Neural crest cell (in vitro differentiated cells): ENCODE measurements around the gene PRKAG2. TPM values are rescaled to one million over a fixed set of nuclear protein-coding genes. Genes with fewer than 3 reads are reported as not detected.

Experiments
- DNase-seq: peaks from one replicate; pipeline ENCODE4 v3.0.0; 2021; ENCODE audit warnings: low read depth, mixed read lengths, low spot score
- H3K27ac Mint-ChIP-seq: one replicate; pipeline ENCODE4 v1.8.0; 2021; ENCODE audit warnings: mild to moderate bottlenecking, mixed read lengths; ENCODE audit not compliant: unreplicated experiment
- H3K27me3 Mint-ChIP-seq: 2 replicates; pipeline ENCODE4 v1.8.0; 2021; ENCODE audit warnings: low read depth, mild to moderate bottlenecking, mixed read lengths
- H3K36me3 Mint-ChIP-seq: 2 replicates; pipeline ENCODE4 v1.8.0; 2021; ENCODE audit warnings: low read depth, mild to moderate bottlenecking, mixed read lengths
- H3K4me1 Mint-ChIP-seq: 2 replicates; pipeline ENCODE4 v1.8.0; 2021; ENCODE audit warnings: mixed read lengths
- H3K4me3 Mint-ChIP-seq: one replicate; pipeline ENCODE4 v1.8.0; 2021; ENCODE audit warnings: mild to moderate bottlenecking, mixed read lengths
- H3K9me3 Mint-ChIP-seq: 2 replicates; pipeline ENCODE4 v1.8.0; 2021; ENCODE audit warnings: mixed read lengths
- total RNA-seq: library from RNA; stranded (reverse); gene quantifications from 2 replicates; pipeline ENCODE4 v1.2.1, GENCODE V29; 2021
- TF ChIP-seq, protein P1 (sequence below): fragments of 200-600 bp; sonication (generic); conservative IDR thresholded peaks from 2 replicates; pipeline ENCODE4 v1.5.0; 2021; ENCODE audit warnings: antibody characterized with exemption, mild to moderate bottlenecking

PRKAG2 gene
- total RNA-seq, 1 donor from 2014 or later = 12.5 TPM

DNA sequence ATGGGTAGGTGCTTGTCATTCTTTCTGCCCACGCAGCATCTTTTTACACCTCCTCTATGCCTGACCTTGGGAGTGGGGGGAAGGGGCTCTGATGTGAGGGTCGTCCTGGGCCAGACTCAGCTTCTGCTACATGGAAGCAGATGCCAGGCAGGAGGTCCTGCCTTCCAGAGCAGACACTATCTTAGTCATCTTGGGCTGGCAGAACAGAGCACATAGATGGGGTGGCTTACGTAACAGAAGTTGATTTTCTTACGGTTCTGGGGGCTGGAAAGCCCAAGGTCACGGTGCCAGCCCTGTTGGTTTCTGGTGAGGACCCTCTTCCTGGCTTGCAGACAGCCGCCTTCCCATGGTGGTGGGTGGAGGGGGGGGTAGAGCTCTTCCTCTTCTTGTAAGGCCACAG lies 159.0 kb downstream of the PRKAG2 start:
- Mint-ChIP-seq H3K4me1 (peaks cover 3% of the 10 kb centered on the region), H3K36me3 (no peaks in the 10 kb centered on the region), H3K27me3 (no peaks in the 10 kb centered on the region), H3K9me3 (no peaks in the 10 kb centered on the region), H3K4me3 (no peak overlapping the region), H3K27ac (no peak overlapping the region)
- TF ChIP-seq, protein P1, sequence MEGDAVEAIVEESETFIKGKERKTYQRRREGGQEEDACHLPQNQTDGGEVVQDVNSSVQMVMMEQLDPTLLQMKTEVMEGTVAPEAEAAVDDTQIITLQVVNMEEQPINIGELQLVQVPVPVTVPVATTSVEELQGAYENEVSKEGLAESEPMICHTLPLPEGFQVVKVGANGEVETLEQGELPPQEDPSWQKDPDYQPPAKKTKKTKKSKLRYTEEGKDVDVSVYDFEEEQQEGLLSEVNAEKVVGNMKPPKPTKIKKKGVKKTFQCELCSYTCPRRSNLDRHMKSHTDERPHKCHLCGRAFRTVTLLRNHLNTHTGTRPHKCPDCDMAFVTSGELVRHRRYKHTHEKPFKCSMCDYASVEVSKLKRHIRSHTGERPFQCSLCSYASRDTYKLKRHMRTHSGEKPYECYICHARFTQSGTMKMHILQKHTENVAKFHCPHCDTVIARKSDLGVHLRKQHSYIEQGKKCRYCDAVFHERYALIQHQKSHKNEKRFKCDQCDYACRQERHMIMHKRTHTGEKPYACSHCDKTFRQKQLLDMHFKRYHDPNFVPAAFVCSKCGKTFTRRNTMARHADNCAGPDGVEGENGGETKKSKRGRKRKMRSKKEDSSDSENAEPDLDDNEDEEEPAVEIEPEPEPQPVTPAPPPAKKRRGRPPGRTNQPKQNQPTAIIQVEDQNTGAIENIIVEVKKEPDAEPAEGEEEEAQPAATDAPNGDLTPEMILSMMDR = no peak
- DNase-seq = no peak

DNA sequence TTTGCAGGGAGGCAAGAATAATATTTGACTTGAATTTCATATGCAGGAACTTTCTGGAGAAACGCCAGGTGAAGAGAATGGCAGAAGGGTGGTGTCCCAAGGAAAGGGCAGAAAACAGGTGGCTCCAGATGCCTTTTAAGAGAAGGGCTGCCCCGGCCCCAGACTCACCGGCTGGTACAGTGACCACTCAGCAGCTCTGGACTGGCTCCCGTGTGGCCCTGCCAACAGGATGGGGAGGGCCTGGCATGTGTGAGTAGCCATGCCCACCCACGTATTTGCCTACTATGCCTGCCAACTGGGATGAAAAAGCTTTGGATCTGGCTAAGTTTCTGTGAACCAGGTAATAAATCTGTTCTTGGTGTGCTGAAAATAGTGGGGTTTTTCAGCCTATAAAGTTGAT lies 159.5 kb downstream of the PRKAG2 start:
- Mint-ChIP-seq H3K27me3 (no peaks in the 10 kb centered on the region), H3K9me3 (no peaks in the 10 kb centered on the region), H3K4me3 (no peak overlapping the region), H3K27ac (no peak overlapping the region), H3K4me1 (peaks cover 5% of the 10 kb centered on the region), H3K36me3 (no peaks in the 10 kb centered on the region)
- DNase-seq = no peak
- TF ChIP-seq, protein P1 = no peak

DNA sequence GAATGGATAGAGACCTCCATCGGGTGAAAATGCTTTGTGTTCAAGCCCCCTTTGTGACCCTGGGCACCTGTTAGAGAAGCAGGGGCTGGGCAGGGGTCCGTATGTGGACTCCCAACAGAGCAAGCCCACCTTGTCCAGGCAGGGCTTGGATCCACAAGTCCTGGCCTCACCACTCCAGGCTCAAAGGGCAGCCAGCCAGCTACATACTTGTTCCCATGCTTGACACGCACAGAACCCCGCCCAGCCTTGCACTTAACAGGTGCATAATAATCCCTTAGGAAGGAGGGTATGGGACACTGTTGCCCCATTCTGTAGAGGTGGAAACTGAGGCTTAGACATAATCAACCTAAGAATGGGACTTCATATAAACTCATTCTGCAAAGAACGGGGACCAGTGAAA lies 160.6 kb downstream of the PRKAG2 start:
- H3K27ac Mint-ChIP-seq = no peak overlapping the region
- H3K9me3 Mint-ChIP-seq = no peaks in the 10 kb centered on the region
- no peaks in the 10 kb centered on the region for H3K27me3 Mint-ChIP-seq
- no peak overlapping the region for H3K4me3 Mint-ChIP-seq
- H3K36me3 Mint-ChIP-seq = no peaks in the 10 kb centered on the region
- H3K4me1 Mint-ChIP-seq = peaks cover 7% of the 10 kb centered on the region
- TF ChIP-seq, protein P1 = no peak
- DNase-seq = no peak

DNA sequence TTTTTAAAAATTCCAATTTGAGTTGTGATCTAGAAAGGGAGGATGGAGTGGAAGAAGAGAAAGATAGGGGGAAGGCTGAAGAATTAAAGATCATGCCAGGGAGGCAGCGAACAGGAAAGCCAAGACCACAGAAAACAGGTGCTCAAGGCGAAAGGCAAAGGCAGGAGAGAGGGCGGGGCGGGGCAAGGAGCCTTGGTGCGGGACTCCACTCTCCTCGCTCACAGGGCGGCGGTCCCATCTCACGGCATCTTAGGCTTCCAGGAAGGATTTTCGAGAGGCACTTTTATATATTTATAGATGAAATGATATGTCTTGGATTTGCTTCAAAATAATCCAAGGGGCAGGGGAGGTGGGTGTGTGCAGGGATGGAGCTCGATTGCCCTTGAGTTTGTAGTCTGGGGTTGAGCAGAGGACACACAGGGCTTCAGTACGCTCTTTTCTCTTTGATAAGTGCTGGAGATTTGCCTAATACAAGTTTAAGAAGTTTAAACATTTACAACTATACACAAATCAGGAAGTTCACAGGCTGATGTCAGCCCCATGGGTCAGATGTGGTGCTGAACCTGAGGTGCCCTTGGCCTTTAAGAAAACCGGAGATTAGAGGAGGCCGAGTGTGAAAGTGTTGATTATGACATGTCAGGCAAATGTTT lies 161.1 kb downstream of the PRKAG2 start:
- no peak overlapping the region for H3K27ac Mint-ChIP-seq
- no peaks in the 10 kb centered on the region for H3K9me3 Mint-ChIP-seq
- no peaks in the 10 kb centered on the region for H3K27me3 Mint-ChIP-seq
- peaks cover 7% of the 10 kb centered on the region for H3K4me1 Mint-ChIP-seq
- TF ChIP-seq, protein P1 = no peak
- no peak overlapping the region for H3K4me3 Mint-ChIP-seq
- H3K36me3 Mint-ChIP-seq = no peaks in the 10 kb centered on the region
- no peak for DNase-seq

DNA sequence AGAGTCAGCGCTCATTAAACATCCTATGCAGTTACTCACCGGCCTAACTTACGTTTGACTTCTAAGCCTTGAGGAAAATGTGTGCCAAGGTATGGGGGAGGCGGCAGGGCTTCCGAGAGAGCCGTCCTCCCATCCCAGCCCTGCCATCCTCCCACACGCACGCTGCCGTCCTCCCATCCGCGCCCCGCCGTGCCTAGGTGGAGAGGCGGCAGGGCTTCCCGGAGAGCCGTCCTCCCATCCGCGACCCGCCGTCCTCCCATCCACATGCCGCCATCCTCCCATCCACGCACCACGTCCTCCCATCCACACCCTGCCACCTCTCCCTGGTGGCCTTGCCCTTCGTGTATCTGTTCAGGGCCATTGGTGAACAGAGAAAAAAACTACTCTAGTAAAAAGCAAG lies 162.7 kb downstream of the PRKAG2 start:
- Mint-ChIP-seq H3K4me1 (peaks cover 4% of the 10 kb centered on the region), H3K36me3 (peaks cover 5% of the 10 kb centered on the region), H3K9me3 (peaks cover 4% of the 10 kb centered on the region), H3K27ac (no peak overlapping the region), H3K4me3 (no peak overlapping the region), H3K27me3 (no peaks in the 10 kb centered on the region)
- TF ChIP-seq, protein P1 = no peak
- DNase-seq = no peak
